K562 (cell line): Measurements from ENCODE around the gene SLC66A3. TPM values are rescaled to one million over a fixed set of nuclear protein-coding genes. Genes with fewer than 3 reads are reported as not detected.

Source experiments
- ATAC-seq: fragments of 200-7000 bp; cut with Tn5 transposase; 3 replicates; pipeline ENCODE4 v1.9.1; 2020; ENCODE audit warnings: moderate library complexity
- BruUV-seq: library from RNA; stranded (reverse); fragments of 400-500 nt; replicated peaks from 2 replicates; lab custom pipeline; 2021; lab: Mats Ljungman, UMichigan
- CTCF ChIA-PET: fragments of 300-600 bp; formaldehyde crosslinking; extraction: SDS; loops from one replicate; lab custom pipeline; 2021; ENCODE audit warnings: low intra/inter-chr PET ratio; lab: Yijun Ruan, JAX
- POLR2A ChIA-PET: fragments of 300-600, 350-650 bp; sonication (Branson Sonifier 250); formaldehyde crosslinking; extraction: SDS; loops from one replicate; lab custom pipeline; 2021; ENCODE audit warnings: antibody characterized with exemption, inconsistent platforms; lab: Yijun Ruan, JAX
- DNase-seq, 4 experiments: peaks; one replicate each; pipeline versions ENCODE4 v3.0.0 to v3.0.0-alpha.2; 2011 to 2018; ENCODE audit warnings: low spot score in 3 of 4, mixed read lengths in 3 of 4; ENCODE audit errors: extremely low read depth in 1 of 4
- FAIRE-seq: peaks from 2 replicates; lab custom pipeline; 2011; peaks lifted over from hg19 to GRCh38; lab: Jason Lieb, UNC
- H2AFZ ChIP-seq: 2 replicates; pipeline ENCODE4 v1.6.0; 2011; ENCODE audit warnings: low read depth, low read length, control low read depth, inconsistent platforms
- H3K27ac ChIP-seq: fragments of 200-600 bp; 3 replicates; pipeline ENCODE4 v1.8.0; 2011; ENCODE audit warnings: low read depth, mild to moderate bottlenecking, control low read depth, inconsistent platforms, low read length, moderate library complexity, mixed read lengths; ENCODE audit errors: extremely low read depth
- H3K27me3 ChIP-seq, 2 experiments: fragments of 300-600 bp in 1 of 2; 2 replicates in 1 of 2; 3 replicates in 1 of 2; pipeline versions ENCODE4 v1.6.0 to v1.8.0; 2011; ENCODE audit warnings: inconsistent platforms in 2 of 2, low read length in 2 of 2, mild to moderate bottlenecking in 1 of 2, mixed read lengths in 1 of 2, moderate library complexity in 1 of 2; ENCODE audit not compliant: control insufficient read depth in 2 of 2, insufficient read depth in 2 of 2
- H3K36me3 ChIP-seq: fragments of 300-600 bp; 3 replicates; pipeline ENCODE4 v1.8.0; 2011; ENCODE audit warnings: mild to moderate bottlenecking, low read length, inconsistent platforms; ENCODE audit not compliant: control insufficient read depth, insufficient read depth
- H3K4me1 ChIP-seq, 2 experiments: fragments of 200-600 bp in 1 of 2; replicated peaks in 1 of 2; 2 replicates in 1 of 2; 3 replicates in 1 of 2; pipeline versions ENCODE4 v1.5.1 to v1.8.0; 2011; ENCODE audit warnings: inconsistent platforms in 2 of 2, low read length in 2 of 2, mild to moderate bottlenecking in 1 of 2, mixed read lengths in 1 of 2, moderate library complexity in 1 of 2; ENCODE audit not compliant: control insufficient read depth in 2 of 2, insufficient read depth in 2 of 2
- H3K4me2 ChIP-seq: 2 replicates; pipeline ENCODE4 v1.6.1; 2011; ENCODE audit warnings: low read length, control low read depth, inconsistent platforms, mixed read lengths; ENCODE audit not compliant: insufficient read depth
- H3K4me3 ChIP-seq: fragments of 200-600 bp; sonication (generic), shearing (Covaris generic); 2 replicates; pipeline ENCODE4 v1.5.1; 2016; ENCODE audit warnings: control low read depth, inconsistent platforms
- H3K79me2 ChIP-seq: fragments of 200-600 bp; 3 replicates; pipeline ENCODE4 v1.8.0; 2011; ENCODE audit warnings: low read length, inconsistent platforms; ENCODE audit not compliant: control insufficient read depth, insufficient read depth
- H3K9ac ChIP-seq, 2 experiments: 2 replicates each; pipeline versions ENCODE4 v1.6.0 to v1.6.1; 2011; ENCODE audit warnings: low read depth in 2 of 2, low read length in 2 of 2, control low read depth in 1 of 2, inconsistent platforms in 1 of 2, mild to moderate bottlenecking in 1 of 2, mixed read lengths in 1 of 2; ENCODE audit not compliant: insufficient read depth in 1 of 2
- H3K9me1 ChIP-seq: one replicate; pipeline ENCODE4 v1.6.0; 2011; ENCODE audit warnings: inconsistent platforms, mild to moderate bottlenecking, low read length, moderate library complexity; ENCODE audit not compliant: control insufficient read depth, insufficient read depth
- H3K9me3 ChIP-seq: replicated peaks from 2 replicates; pipeline ENCODE4 v1.5.1; 2011; ENCODE audit warnings: low read depth, low read length, inconsistent platforms; ENCODE audit not compliant: control insufficient read depth, insufficient read depth
- H4K20me1 ChIP-seq: replicated peaks from 2 replicates; pipeline ENCODE4 v1.6.1; 2011; ENCODE audit warnings: low read length, inconsistent platforms, mixed read lengths; ENCODE audit not compliant: control insufficient read depth, insufficient read depth
- ERF ChIP-seq: fragments of 450-650 bp; formaldehyde crosslinking; IDR thresholded peaks from 2 replicates; pipeline ENCODE4 v1.4.0; 2020; ENCODE audit warnings: mild to moderate bottlenecking, mixed read lengths
- HDAC2 ChIP-seq: fragments of 450-650 bp; IDR thresholded peaks from 2 replicates; pipeline ENCODE4 v1.6.1; 2016; ENCODE audit warnings: mild to moderate bottlenecking
- HMGN3 ChIP-seq: IDR thresholded peaks from 2 replicates; pipeline ENCODE4 v1.6.1; 2011; ENCODE audit warnings: borderline replicate concordance, low read depth, mild to moderate bottlenecking, mixed read lengths, low read length; ENCODE audit not compliant: insufficient read length; ENCODE audit errors: extremely low read depth
- NR0B1 ChIP-seq: fragments of 450-650 bp; IDR thresholded peaks from one replicate; pipeline ENCODE4 v1.6.1; 2018; ENCODE audit warnings: mild to moderate bottlenecking, moderate library complexity; ENCODE audit not compliant: partially characterized antibody
- POLR2A ChIP-seq: fragments of 450-650 bp; conservative IDR thresholded peaks from 2 replicates; pipeline ENCODE4 v1.6.1; 2016
- RBM14 ChIP-seq: fragments of 200-400 bp; formaldehyde crosslinking; IDR thresholded peaks from 2 replicates; pipeline ENCODE4 v1.6.1; 2018; ENCODE audit warnings: low read depth, mild to moderate bottlenecking, low read length, moderate library complexity, borderline replicate concordance; ENCODE audit not compliant: insufficient read depth
- RFX1 ChIP-seq: fragments of 450-650 bp; IDR thresholded peaks from 2 replicates; pipeline ENCODE4 v1.6.1; 2016; ENCODE audit warnings: mild to moderate bottlenecking, moderate library complexity
- TRIM28 ChIP-seq: fragments of 450-650 bp; IDR thresholded peaks from 2 replicates; pipeline ENCODE4 v1.6.1; 2017
- ZBTB49 ChIP-seq: sonication (generic); formaldehyde crosslinking; IDR thresholded peaks from 2 replicates; pipeline ENCODE4 v1.8.0; 2022; ENCODE audit warnings: missing genetic modification reagents, mild to moderate bottlenecking, borderline replicate concordance
- ZFP30 ChIP-seq: fragments of 250-450 bp; sonication (Bioruptor Pico); IDR thresholded peaks from 2 replicates; pipeline ENCODE4 v1.8.0; 2022; ENCODE audit warnings: moderate library complexity, mild to moderate bottlenecking, inconsistent platforms, borderline replicate concordance
- ZNF436 ChIP-seq: fragments of 250-450, 450-650 bp; sonication (Bioruptor Pico); formaldehyde crosslinking; IDR thresholded peaks from 2 replicates; pipeline ENCODE4 v1.7.0; 2020; ENCODE audit warnings: mild to moderate bottlenecking
- WGBS: fragments of 100-300 bp; shearing (Covaris generic); methylation state at CpG from one replicate; pipeline ENCODE4 v1.1.6; 2016; ENCODE audit warnings: low coverage, mixed read lengths; ENCODE audit not compliant: insufficient coverage; ENCODE audit errors: missing lambda C conversion rate; 5-methylcytosine and 5-hydroxymethylcytosine counted together
- in situ Hi-C: fragments of 300-500 bp; cut with MboI; formaldehyde crosslinking; loops from 4 replicates; pipeline ENCODE4 v1.15.0; 2018; ENCODE audit warnings: inconsistent platforms, mixed read lengths
- intact Hi-C: fragments of 100-400 bp; cut with micrococcal nuclease; formaldehyde crosslinking; loops from 2 replicates; pipeline ENCODE4 v1.14.2; 2022
- polyA plus RNA-seq, 8 experiments: library from polyadenylated mRNA; depleted of rRNA in 4 of 8; stranded (reverse) in 5 of 8; unstranded in 3 of 8; fragments of >200 nt; fragmentation: Nextera tagmentation in 2 of 8; fragmentation: Illumina TruSeq in 1 of 8; extraction: Ambion mirVana in 2 of 8; extraction: Trizol in 1 of 8; gene quantifications; 2 replicates each; pipeline versions ENCODE4 v1.2.1 to v1.2.3, GENCODE V29; 2011 to 2014; ENCODE audit warnings: inconsistent platforms in 1 of 8, missing spikeins in 1 of 8
- total RNA-seq, 7 experiments: library from RNA; depleted of rRNA in 6 of 7; stranded (reverse); fragments of >200 nt in 6 of 7; fragmentation: Illumina TruSeq in 2 of 7; extraction: Trizol in 2 of 7; gene quantifications; 2 replicates each; pipeline versions ENCODE4 v1.2.1 to v1.2.3, GENCODE V29; 2011 to 2021; ENCODE audit warnings: low replicate concordance in 1 of 7
- TF ChIP-seq, protein P1 (sequence below): sonication (generic); formaldehyde crosslinking; IDR thresholded peaks from 2 replicates; pipeline ENCODE4 v1.8.1; 2023; ENCODE audit warnings: mild to moderate bottlenecking, missing genetic modification reagents, moderate library complexity
- TF ChIP-seq, protein P2 (sequence below): sonication (generic); formaldehyde crosslinking; IDR thresholded peaks from 2 replicates; pipeline ENCODE4 v1.8.0; 2023; ENCODE audit warnings: missing genetic modification reagents, mild to moderate bottlenecking, borderline replicate concordance

The SLC66A3 gene
- total and polyA plus RNA-seq, 9 of the 15 experiments (the other 6 are each of a cell fraction or from before 2014, with no cell fraction given) = 2.8 to 30.0 (median 9.1) TPM

DNA sequence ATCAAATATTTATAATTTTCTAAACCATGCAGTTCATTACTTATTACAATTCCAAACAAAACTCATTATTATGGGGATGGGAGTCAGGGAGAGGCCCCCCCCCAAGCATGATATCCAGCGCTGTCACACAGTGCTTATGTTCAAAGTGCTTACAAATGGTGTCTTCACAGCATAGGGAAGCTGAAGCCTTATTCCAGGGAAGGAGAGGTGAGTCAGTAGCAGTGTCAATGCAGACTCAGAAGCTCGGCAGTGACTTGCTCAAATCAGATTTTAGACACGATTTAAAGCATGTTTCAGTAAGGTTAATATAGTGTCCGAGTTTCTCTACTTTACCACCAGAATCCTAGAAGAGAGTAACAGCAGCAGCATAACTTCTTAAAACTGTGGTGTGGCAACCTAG is 24.6 kb downstream of the SLC66A3 start:
- DNase-seq (no peak), ATAC-seq (peak; percentile 63), FAIRE-seq (no peak)
- Histone ChIP-seq H3K4me3 (no peak overlapping the region), H3K79me2 (no peaks in the 10 kb centered on the region), H3K4me2 (no peak overlapping the region), H3K4me1 (no peaks in the 10 kb centered on the region), H3K36me3 (peaks cover 20% of the 10 kb centered on the region), H3K9me3 (no peaks in the 10 kb centered on the region), H3K27ac (no peak overlapping the region), H3K27me3 (no peaks in the 10 kb centered on the region), H3K9ac (no peak overlapping the region), H4K20me1 (no peaks in the 10 kb centered on the region), H3K9me1 (no peaks in the 10 kb centered on the region), H2AFZ (no peak overlapping the region)
- in situ Hi-C loops (no loop called here), intact Hi-C loops (no loop called here)
- no TSS peak for BruUV-seq
- 62% methylated on average over 4 of the region's 4 CpGs for WGBS
- CTCF ChIA-PET = no interaction called here
- POLR2A ChIA-PET = interaction anchor here (0.6 to 0.7 kb wide), 2 partner anchors 232 to 980 kb away, joined by 3 to 5 read pairs; no protein-coding TSS in a partner anchor
- TF ChIP-seq TRIM28 (no peak), RFX1 (no peak), ZNF436 (no peak), NR0B1 (no peak), ZBTB49 (CRISPR knock-in tag) (no peak), ZFP30 (CRISPR knock-in tag) (no peak), RBM14 (no peak), HDAC2 (no peak), ERF (CRISPR knock-in tag) (no peak), POLR2A (no peak), HMGN3 (no peak)
- TF ChIP-seq, protein P1, sequence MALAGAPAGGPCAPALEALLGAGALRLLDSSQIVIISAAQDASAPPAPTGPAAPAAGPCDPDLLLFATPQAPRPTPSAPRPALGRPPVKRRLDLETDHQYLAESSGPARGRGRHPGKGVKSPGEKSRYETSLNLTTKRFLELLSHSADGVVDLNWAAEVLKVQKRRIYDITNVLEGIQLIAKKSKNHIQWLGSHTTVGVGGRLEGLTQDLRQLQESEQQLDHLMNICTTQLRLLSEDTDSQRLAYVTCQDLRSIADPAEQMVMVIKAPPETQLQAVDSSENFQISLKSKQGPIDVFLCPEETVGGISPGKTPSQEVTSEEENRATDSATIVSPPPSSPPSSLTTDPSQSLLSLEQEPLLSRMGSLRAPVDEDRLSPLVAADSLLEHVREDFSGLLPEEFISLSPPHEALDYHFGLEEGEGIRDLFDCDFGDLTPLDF = no peak
- TF ChIP-seq, protein P2, sequence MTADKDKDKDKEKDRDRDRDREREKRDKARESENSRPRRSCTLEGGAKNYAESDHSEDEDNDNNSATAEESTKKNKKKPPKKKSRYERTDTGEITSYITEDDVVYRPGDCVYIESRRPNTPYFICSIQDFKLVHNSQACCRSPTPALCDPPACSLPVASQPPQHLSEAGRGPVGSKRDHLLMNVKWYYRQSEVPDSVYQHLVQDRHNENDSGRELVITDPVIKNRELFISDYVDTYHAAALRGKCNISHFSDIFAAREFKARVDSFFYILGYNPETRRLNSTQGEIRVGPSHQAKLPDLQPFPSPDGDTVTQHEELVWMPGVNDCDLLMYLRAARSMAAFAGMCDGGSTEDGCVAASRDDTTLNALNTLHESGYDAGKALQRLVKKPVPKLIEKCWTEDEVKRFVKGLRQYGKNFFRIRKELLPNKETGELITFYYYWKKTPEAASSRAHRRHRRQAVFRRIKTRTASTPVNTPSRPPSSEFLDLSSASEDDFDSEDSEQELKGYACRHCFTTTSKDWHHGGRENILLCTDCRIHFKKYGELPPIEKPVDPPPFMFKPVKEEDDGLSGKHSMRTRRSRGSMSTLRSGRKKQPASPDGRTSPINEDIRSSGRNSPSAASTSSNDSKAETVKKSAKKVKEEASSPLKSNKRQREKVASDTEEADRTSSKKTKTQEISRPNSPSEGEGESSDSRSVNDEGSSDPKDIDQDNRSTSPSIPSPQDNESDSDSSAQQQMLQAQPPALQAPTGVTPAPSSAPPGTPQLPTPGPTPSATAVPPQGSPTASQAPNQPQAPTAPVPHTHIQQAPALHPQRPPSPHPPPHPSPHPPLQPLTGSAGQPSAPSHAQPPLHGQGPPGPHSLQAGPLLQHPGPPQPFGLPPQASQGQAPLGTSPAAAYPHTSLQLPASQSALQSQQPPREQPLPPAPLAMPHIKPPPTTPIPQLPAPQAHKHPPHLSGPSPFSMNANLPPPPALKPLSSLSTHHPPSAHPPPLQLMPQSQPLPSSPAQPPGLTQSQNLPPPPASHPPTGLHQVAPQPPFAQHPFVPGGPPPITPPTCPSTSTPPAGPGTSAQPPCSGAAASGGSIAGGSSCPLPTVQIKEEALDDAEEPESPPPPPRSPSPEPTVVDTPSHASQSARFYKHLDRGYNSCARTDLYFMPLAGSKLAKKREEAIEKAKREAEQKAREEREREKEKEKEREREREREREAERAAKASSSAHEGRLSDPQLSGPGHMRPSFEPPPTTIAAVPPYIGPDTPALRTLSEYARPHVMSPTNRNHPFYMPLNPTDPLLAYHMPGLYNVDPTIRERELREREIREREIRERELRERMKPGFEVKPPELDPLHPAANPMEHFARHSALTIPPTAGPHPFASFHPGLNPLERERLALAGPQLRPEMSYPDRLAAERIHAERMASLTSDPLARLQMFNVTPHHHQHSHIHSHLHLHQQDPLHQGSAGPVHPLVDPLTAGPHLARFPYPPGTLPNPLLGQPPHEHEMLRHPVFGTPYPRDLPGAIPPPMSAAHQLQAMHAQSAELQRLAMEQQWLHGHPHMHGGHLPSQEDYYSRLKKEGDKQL (CRISPR knock-in tag) = no peak
